Right atrium auricular region (tissue), 2 donors: ENCODE results near the gene AGBL4. TPM values are rescaled to one million over a fixed set of nuclear protein-coding genes. Genes with fewer than 3 reads are reported as not detected.

Source experiments
- DNase-seq: peaks from one replicate; pipeline ENCODE4 v3.0.0-alpha.2; 2019; ENCODE audit warnings: low spot score
- H3K27ac ChIP-seq, 2 donors: fragments of 200-600 bp; sonication (generic); 1 replicate in 1 of 2; 2 replicates in 1 of 2; pipeline ENCODE4 v1.5.1; 2016 to 2019
- H3K27me3 ChIP-seq, 2 donors: fragments of 200-600 bp; sonication (generic); one replicate each; pipeline versions ENCODE4 v1.5.1 to v1.6.0; 2017 to 2019
- H3K36me3 ChIP-seq: fragments of 200-600 bp; sonication (generic); one replicate; pipeline ENCODE4 v1.5.1; 2016
- H3K4me1 ChIP-seq, 2 donors: fragments of 200-600 bp; sonication (generic); one replicate each; pipeline versions ENCODE4 v1.5.1 to v1.6.0; 2017 to 2019
- H3K4me3 ChIP-seq, 2 donors: fragments of 200-600 bp; sonication (generic); 1 replicate in 1 of 2; 2 replicates in 1 of 2; pipeline ENCODE4 v1.5.1; 2017 to 2019; ENCODE audit warnings: mild to moderate bottlenecking in 1 of 2, moderate library complexity in 1 of 2
- H3K9me3 ChIP-seq, 2 donors: fragments of 200-600 bp; sonication (generic); one replicate each; pipeline ENCODE4 v1.5.1; 2019
- total RNA-seq, 2 donors: library from RNA; depleted of rRNA; stranded (reverse); fragments of >200 nt; gene quantifications; one replicate each; pipeline ENCODE4 v1.1.0, GENCODE V29; 2016
- TF ChIP-seq, protein P1 (sequence below), 2 donors: fragments of 200-600 bp; sonication (generic); IDR thresholded peaks; one replicate each; pipeline ENCODE4 v1.5.1; 2019; ENCODE audit warnings: antibody characterized with exemption in 2 of 2

The AGBL4 gene
- total RNA-seq, 2 donors from 2014 or later, result 0.94 to 1.7 TPM

DNA sequence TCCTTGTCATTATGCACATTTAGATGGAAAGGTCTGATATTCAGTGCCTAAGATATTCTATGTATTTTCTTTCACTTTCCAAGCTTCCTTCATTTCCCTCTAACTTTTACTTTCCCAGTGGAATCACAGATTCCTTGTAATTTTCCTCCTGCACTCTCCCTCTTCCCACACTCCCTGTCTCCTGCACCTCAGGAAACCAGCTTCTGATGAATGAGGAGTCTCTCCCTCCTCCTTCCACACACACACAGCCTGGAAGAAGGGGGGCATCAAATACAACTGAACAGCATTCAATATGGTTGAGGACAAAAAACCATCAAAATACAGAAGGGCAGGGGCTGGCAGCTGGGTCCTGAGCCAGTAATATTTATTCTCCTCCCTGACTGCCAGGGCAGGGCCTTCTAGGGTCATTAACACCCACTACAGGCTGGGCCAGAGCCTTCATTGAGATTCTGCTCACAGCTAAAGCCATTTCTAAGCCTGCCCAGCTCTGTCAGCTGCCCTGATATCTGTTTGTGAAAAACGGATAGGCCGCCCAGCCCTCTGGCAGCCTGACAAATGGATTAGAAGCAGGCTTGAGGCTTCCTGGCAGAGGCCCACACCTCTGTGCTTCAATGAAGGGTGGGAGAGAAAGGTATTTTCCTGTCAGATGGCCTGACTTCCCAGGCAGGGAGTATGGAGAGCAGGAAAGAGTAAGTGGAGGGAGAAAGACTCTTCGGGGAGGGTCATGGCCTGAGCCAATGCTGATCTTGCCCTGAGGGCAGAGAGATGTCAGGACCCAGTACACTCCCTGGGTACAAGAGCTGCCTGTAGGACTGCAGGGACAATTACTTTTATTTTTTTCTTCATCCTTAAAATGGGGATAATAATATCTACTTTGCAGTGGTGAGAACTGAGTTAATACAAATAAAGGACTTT, 1412.9 kb downstream of the AGBL4 start:
- Histone ChIP-seq H3K27me3 (no peaks in the 10 kb centered on the region), H3K27ac (peak overlapping the region; percentile 50 to 65), H3K4me3 (no peak overlapping the region), H3K4me1 (peaks cover 0 to 13% of the 10 kb centered on the region in 2 donors), H3K36me3 (no peaks in the 10 kb centered on the region), H3K9me3 (no peaks in the 10 kb centered on the region)
- TF ChIP-seq, protein P1, sequence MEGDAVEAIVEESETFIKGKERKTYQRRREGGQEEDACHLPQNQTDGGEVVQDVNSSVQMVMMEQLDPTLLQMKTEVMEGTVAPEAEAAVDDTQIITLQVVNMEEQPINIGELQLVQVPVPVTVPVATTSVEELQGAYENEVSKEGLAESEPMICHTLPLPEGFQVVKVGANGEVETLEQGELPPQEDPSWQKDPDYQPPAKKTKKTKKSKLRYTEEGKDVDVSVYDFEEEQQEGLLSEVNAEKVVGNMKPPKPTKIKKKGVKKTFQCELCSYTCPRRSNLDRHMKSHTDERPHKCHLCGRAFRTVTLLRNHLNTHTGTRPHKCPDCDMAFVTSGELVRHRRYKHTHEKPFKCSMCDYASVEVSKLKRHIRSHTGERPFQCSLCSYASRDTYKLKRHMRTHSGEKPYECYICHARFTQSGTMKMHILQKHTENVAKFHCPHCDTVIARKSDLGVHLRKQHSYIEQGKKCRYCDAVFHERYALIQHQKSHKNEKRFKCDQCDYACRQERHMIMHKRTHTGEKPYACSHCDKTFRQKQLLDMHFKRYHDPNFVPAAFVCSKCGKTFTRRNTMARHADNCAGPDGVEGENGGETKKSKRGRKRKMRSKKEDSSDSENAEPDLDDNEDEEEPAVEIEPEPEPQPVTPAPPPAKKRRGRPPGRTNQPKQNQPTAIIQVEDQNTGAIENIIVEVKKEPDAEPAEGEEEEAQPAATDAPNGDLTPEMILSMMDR (IDR thresholded peaks at IDR 0.05), result no peak
- DNase-seq, result no peak

DNA sequence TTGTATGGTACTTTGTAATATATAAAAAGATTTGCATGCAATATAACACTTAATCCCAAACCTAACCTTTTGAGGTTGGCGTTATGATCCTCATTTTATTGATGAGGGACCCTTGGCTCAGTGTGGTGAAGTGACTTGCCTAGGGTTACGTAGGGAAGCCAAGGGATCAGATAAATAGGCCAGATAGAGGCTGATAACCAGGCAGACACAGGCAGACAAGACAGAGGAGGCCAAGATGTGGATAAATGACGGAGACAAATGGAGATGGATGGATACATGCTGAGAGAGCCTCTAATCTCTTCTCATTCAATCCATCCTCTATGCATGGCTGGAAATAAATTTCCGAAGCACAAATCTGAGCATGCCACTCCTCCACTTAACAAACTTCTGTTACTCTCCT, 1414.9 kb downstream of the AGBL4 start:
- H3K36me3 ChIP-seq, result no peaks in the 10 kb centered on the region
- no peaks in the 10 kb centered on the region for H3K27me3 ChIP-seq
- no peak overlapping the region for H3K4me3 ChIP-seq
- no peaks in the 10 kb centered on the region for H3K9me3 ChIP-seq
- DNase-seq, result no peak
- TF ChIP-seq, protein P1 (IDR thresholded peaks at IDR 0.05), result no peak
- H3K4me1 ChIP-seq, result peaks cover 0 to 13% of the 10 kb centered on the region in 2 donors
- H3K27ac ChIP-seq, result no peak overlapping the region

DNA sequence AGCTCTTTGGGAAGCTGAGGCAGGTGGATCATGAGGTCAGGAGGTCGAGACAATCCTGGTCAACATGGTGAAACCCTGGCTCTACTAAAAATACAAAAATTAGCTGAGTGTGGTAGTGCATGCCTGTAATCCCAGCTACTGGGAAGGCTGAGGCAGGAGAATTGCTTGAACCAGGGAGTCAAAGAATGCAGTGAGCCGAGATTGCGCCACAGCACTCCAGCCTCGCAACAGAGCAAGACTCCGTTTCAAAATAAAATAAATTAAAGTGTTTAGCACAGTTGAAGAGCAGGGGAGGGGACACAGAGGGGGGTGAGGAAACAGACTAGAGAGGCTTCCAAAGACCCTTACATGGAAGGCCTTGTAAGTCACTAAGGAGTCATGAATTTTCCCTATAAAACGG, 1420.5 kb downstream of the AGBL4 start:
- H3K27ac ChIP-seq, result no peak overlapping the region
- TF ChIP-seq, protein P1 (IDR thresholded peaks at IDR 0.05), result no peak
- H3K4me1 ChIP-seq, result no peaks in the 10 kb centered on the region
- no peak overlapping the region for H3K4me3 ChIP-seq
- no peaks in the 10 kb centered on the region for H3K9me3 ChIP-seq
- DNase-seq, result no peak
- no peaks in the 10 kb centered on the region for H3K36me3 ChIP-seq
- no peaks in the 10 kb centered on the region for H3K27me3 ChIP-seq

DNA sequence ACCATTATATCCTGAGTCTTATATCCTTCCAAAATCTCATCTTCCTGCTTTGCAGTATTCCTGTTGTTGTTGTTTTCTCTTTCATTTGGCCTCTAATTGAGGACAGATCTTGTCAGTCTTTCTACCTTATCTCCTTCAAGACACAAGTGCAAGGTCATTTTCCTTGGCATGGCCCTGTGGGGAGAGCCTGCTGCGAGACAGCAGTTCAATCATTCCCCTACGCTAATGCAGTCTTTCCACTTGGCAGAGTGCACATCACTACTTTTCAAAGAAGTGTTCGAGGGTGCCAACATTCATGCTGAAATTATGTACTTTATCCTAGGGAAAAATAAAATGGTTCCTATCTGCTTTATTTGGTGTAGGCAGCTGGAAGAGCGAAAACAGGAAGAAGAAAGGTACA, 1421.4 kb downstream of the AGBL4 start:
- no peak for DNase-seq
- TF ChIP-seq, protein P1 (IDR thresholded peaks at IDR 0.05), result no peak
- Histone ChIP-seq H3K4me1 (no peaks in the 10 kb centered on the region), H3K27me3 (no peaks in the 10 kb centered on the region), H3K4me3 (no peak overlapping the region), H3K36me3 (no peaks in the 10 kb centered on the region), H3K27ac (no peak overlapping the region), H3K9me3 (no peaks in the 10 kb centered on the region)

DNA sequence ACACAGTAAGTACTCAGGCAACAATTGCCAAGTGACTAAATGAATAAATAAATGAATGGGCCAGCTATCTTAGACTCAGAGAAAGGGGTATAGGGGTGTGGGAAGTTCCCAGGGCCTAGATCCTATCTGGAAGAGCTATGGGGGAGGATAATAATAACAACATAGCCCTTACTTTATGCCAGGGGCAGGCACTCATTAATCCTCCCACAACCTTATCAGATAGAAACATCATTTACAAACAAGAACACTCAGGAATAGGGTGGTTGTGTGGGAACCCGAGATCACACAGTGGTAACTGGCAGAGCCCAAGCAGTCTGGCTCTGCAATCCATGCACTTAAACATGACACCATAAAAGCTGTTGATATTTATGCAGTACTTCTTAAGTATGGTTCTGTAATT, 1423.6 kb downstream of the AGBL4 start:
- DNase-seq, result no peak
- Histone ChIP-seq H3K9me3 (no peaks in the 10 kb centered on the region), H3K4me3 (no peak overlapping the region), H3K27me3 (no peaks in the 10 kb centered on the region), H3K36me3 (no peaks in the 10 kb centered on the region), H3K4me1 (no peaks in the 10 kb centered on the region), H3K27ac (no peak overlapping the region)
- TF ChIP-seq, protein P1 (IDR thresholded peaks at IDR 0.05), result no peak
